Panc1 (cell line): ENCODE data around the gene SCAANT1. TPM values are rescaled to one million over a fixed set of nuclear protein-coding genes. Genes with fewer than 3 reads are reported as not detected.
A peak's percentile ranks its signal among the peaks of the same experiment; 100 is the strongest.

Source experiments
- ATAC-seq: fragments of 200-7000 bp; cut with Tn5 transposase; 2 replicates; pipeline ENCODE4 v1.9.1; 2020; ENCODE audit warnings: mild to moderate bottlenecking, moderate library complexity
- BruUV-seq: library from RNA; stranded (reverse); fragments of 400-500 nt; replicated peaks from 2 replicates; lab custom pipeline; 2021; lab: Mats Ljungman, UMichigan
- CTCF ChIA-PET: fragments of 300-600 bp; sonication (Branson Sonifier 250); formaldehyde crosslinking; loops from one replicate; lab custom pipeline; 2022; ENCODE audit warnings: antibody characterized with exemption; lab: Charles Lee
- POLR2A ChIA-PET: fragments of 300-600 bp; sonication (Branson Sonifier 250); formaldehyde crosslinking; loops from one replicate; lab custom pipeline; 2022; ENCODE audit warnings: antibody characterized with exemption; lab: Charles Lee
- DNase-seq: peaks from one replicate; pipeline ENCODE4 v3.0.0-alpha.2; 2010; ENCODE audit warnings: low read depth, low spot score
- H3K27ac ChIP-seq: 2 replicates; pipeline ENCODE4 v1.5.1; 2011; ENCODE audit warnings: mild to moderate bottlenecking, low read length, inconsistent platforms
- H3K27me3 ChIP-seq: fragments of 200-500 bp; sonication (Bioruptor generic); 2 replicates; pipeline ENCODE4 v1.6.0; 2014; ENCODE audit warnings: low read length, inconsistent platforms; ENCODE audit not compliant: control insufficient read depth, insufficient read depth
- H3K36me3 ChIP-seq: fragments of 200-500 bp; sonication (Bioruptor generic); 2 replicates; pipeline ENCODE4 v1.5.1; 2014; ENCODE audit warnings: inconsistent platforms, mild to moderate bottlenecking, low read length, moderate library complexity; ENCODE audit not compliant: control insufficient read depth, insufficient read depth
- H3K4me1 ChIP-seq: 2 replicates; pipeline ENCODE4 v1.5.1; 2011; ENCODE audit warnings: inconsistent platforms, mild to moderate bottlenecking, low read length, moderate library complexity; ENCODE audit not compliant: control insufficient read depth, insufficient read depth
- H3K4me3 ChIP-seq, 2 experiments: 2 replicates each; pipeline ENCODE4 v1.5.1; 2011 to 2012; ENCODE audit warnings: low read depth in 2 of 2, low read length in 2 of 2, mild to moderate bottlenecking in 2 of 2, inconsistent platforms in 1 of 2, moderate library complexity in 1 of 2
- H3K9me3 ChIP-seq: fragments of 200-500 bp; sonication (Bioruptor generic); 2 replicates; pipeline ENCODE4 v1.5.1; 2014; ENCODE audit warnings: low read depth, mild to moderate bottlenecking, inconsistent platforms, low read length, moderate library complexity; ENCODE audit not compliant: control insufficient read depth, insufficient read depth
- POLR2AphosphoS5 ChIP-seq: IDR thresholded peaks from 2 replicates; pipeline ENCODE4 v1.6.1; 2012; ENCODE audit warnings: mild to moderate bottlenecking, low read depth, low read length, moderate library complexity
- SIN3A ChIP-seq: IDR thresholded peaks from 2 replicates; pipeline ENCODE4 v1.6.1; 2012; ENCODE audit warnings: low read depth, mild to moderate bottlenecking, low read length, moderate library complexity, borderline replicate concordance; ENCODE audit not compliant: insufficient read depth
- TCF7L2 ChIP-seq: IDR thresholded peaks from 2 replicates; pipeline ENCODE4 v1.6.1; 2011; ENCODE audit warnings: mild to moderate bottlenecking, low read depth, low read length, inconsistent platforms
- in situ Hi-C: cut with HindIII; loops from 2 replicates; pipeline ENCODE4 v1.10.0; 2016; ENCODE audit warnings: low sequenced_read_pairs, low pct_unique_long_range_greater_than_20kb
- intact Hi-C: fragments of 100-400 bp; cut with micrococcal nuclease; formaldehyde crosslinking; loops from one replicate; pipeline ENCODE4 v1.10.0; 2022; ENCODE audit not compliant: unreplicated experiment
- total RNA-seq: library from RNA; stranded (reverse); gene quantifications from one replicate; pipeline ENCODE4 v1.2.1, GENCODE V29; 2021; ENCODE audit not compliant: unreplicated experiment
- TF ChIP-seq, protein P1 (sequence below): fragments of 450-650 bp; IDR thresholded peaks from 2 replicates; pipeline ENCODE4 v1.5.1; 2017; ENCODE audit warnings: mild to moderate bottlenecking
- TF ChIP-seq, protein P2 (sequence below), 2 experiments: IDR thresholded peaks; 2 replicates each; pipeline ENCODE4 v1.6.1; 2011 to 2012; ENCODE audit warnings: low read depth in 2 of 2, control low read depth in 1 of 2, low read length in 1 of 2, mild to moderate bottlenecking in 1 of 2, moderate library complexity in 1 of 2; ENCODE audit not compliant: insufficient read depth in 1 of 2

SCAANT1 gene
- total RNA-seq, 1 experiment from 2014 or later, result not detected

DNA sequence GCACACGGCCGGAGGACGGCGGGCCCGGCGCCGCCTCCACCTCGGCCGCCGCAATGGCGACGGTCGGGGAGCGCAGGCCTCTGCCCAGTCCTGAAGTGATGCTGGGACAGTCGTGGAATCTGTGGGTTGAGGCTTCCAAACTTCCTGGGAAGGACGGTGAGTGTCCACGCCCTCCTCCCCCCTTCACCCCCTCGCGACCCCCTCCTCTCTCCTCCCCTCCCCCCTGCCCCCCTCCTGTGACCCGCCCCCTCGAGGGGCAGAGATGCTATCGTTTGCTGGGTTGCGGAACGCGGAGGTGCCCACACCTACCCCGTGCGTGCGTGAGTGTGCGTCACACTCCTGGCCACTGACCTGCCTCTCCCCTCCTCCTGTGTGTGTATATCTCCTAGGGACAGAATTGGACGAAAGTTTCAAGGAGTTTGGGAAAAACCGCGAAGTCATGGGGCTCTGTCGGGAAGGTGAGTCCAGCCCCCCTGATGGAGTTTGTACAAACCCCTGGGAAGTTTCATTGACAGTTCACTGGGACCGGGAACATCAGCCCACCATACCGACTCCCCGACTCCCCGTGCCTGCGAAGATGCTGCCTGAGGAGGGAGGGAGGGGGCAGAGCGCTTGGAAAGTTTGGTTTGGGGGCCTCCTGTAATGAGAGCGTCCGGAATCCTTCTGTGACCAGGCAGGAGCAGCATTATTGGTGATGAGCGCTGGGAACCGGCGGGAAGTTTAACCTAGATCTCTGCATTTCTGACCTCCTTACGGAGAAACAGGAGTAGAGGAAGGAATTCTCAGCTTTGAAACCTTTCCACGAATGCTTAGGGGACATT, 795 bp upstream of the SCAANT1 start:
- no TSS peak for BruUV-seq

DNA sequence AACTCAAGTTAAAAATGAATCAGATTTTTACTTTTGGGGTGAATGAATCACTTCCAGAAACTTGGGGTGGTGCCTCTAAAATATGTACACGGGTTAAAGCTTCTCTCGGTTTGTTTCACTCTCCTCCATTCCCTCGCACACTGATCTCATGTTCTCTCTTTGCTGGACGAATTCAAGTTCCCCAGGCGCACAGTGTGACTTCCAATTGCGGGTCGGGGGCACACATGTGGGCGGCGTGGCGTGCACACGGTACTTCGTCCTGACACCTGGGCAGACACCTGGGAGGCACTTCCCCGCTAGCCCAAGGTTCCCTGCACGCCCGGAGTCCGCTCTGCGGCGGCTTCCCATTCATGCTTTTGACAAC, 692 bp downstream of the SCAANT1 start:
- CTCF ChIA-PET, result no interaction called here
- ATAC-seq (no peak), DNase-seq (no peak)
- Histone ChIP-seq H3K9me3 (no peaks in the 10 kb centered on the region), H3K27me3 (no peaks in the 10 kb centered on the region), H3K27ac (peak overlapping the region; percentile 77), H3K4me3 (peak overlapping the region; percentile 58 to 63), H3K4me1 (peaks cover 12% of the 10 kb centered on the region), H3K36me3 (no peaks in the 10 kb centered on the region)
- intact Hi-C loops (no loop called here), in situ Hi-C loops (no loop called here)
- TF ChIP-seq, protein P1, sequence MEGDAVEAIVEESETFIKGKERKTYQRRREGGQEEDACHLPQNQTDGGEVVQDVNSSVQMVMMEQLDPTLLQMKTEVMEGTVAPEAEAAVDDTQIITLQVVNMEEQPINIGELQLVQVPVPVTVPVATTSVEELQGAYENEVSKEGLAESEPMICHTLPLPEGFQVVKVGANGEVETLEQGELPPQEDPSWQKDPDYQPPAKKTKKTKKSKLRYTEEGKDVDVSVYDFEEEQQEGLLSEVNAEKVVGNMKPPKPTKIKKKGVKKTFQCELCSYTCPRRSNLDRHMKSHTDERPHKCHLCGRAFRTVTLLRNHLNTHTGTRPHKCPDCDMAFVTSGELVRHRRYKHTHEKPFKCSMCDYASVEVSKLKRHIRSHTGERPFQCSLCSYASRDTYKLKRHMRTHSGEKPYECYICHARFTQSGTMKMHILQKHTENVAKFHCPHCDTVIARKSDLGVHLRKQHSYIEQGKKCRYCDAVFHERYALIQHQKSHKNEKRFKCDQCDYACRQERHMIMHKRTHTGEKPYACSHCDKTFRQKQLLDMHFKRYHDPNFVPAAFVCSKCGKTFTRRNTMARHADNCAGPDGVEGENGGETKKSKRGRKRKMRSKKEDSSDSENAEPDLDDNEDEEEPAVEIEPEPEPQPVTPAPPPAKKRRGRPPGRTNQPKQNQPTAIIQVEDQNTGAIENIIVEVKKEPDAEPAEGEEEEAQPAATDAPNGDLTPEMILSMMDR, result no peak
- TF ChIP-seq POLR2AphosphoS5, result no peak
- TF ChIP-seq, protein P2, sequence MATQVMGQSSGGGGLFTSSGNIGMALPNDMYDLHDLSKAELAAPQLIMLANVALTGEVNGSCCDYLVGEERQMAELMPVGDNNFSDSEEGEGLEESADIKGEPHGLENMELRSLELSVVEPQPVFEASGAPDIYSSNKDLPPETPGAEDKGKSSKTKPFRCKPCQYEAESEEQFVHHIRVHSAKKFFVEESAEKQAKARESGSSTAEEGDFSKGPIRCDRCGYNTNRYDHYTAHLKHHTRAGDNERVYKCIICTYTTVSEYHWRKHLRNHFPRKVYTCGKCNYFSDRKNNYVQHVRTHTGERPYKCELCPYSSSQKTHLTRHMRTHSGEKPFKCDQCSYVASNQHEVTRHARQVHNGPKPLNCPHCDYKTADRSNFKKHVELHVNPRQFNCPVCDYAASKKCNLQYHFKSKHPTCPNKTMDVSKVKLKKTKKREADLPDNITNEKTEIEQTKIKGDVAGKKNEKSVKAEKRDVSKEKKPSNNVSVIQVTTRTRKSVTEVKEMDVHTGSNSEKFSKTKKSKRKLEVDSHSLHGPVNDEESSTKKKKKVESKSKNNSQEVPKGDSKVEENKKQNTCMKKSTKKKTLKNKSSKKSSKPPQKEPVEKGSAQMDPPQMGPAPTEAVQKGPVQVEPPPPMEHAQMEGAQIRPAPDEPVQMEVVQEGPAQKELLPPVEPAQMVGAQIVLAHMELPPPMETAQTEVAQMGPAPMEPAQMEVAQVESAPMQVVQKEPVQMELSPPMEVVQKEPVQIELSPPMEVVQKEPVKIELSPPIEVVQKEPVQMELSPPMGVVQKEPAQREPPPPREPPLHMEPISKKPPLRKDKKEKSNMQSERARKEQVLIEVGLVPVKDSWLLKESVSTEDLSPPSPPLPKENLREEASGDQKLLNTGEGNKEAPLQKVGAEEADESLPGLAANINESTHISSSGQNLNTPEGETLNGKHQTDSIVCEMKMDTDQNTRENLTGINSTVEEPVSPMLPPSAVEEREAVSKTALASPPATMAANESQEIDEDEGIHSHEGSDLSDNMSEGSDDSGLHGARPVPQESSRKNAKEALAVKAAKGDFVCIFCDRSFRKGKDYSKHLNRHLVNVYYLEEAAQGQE (IDR thresholded peaks at IDR 0.05; ENCODE audit: insufficient read depth in 1 of 2, low read depth in 2 of 2, low read length in 1 of 2), result no peak
- TF ChIP-seq TCF7L2, result no peak
- TF ChIP-seq SIN3A, result no peak
- BruUV-seq, result no TSS peak
- POLR2A ChIA-PET, result no interaction called here

More for the DNA sequence above, 795 bp upstream of the SCAANT1 start:
- ATAC-seq (peak; percentile 74), DNase-seq (no peak)
- in situ Hi-C loops (no loop called here), intact Hi-C loops (no loop called here)
- Histone ChIP-seq H3K36me3 (no peaks in the 10 kb centered on the region), H3K4me3 (peak overlapping the region; percentile 58 to 70), H3K27me3 (no peaks in the 10 kb centered on the region), H3K27ac (peak overlapping the region; percentile 65; the same call in 1 of the 2 replicates), H3K4me1 (peaks cover 16% of the 10 kb centered on the region), H3K9me3 (no peaks in the 10 kb centered on the region)
- POLR2A ChIA-PET, result no interaction called here
- TF ChIP-seq TCF7L2, result no peak
- TF ChIP-seq, protein P1, result no peak
- TF ChIP-seq SIN3A, result no peak
- TF ChIP-seq, protein P2 (IDR thresholded peaks at IDR 0.05; ENCODE audit: insufficient read depth in 1 of 2, low read depth in 2 of 2, low read length in 1 of 2), result no peak
- no peak for TF ChIP-seq POLR2AphosphoS5
- CTCF ChIA-PET, result interaction anchor here (0.5 kb wide), 1 partner anchor 65 kb away, joined by 10 read pairs; no protein-coding TSS in a partner anchor
